CD4-positive, alpha-beta T cell treated with Interleukin-2 at 100 ng/mL for 4 hours (primary cell): Measurements from ENCODE around the gene SMG1.
"Not testable (repeated sequence)": the region's sequence is repeated elsewhere in the genome, so short reads cannot be mapped to it uniquely, and the experiment has no call there.

Experiments used
- DNase-seq: peaks from one replicate; pipeline ENCODE4 v3.0.0-alpha.2; 2020; ENCODE audit warnings: low spot score

The SMG1 gene

DNA sequence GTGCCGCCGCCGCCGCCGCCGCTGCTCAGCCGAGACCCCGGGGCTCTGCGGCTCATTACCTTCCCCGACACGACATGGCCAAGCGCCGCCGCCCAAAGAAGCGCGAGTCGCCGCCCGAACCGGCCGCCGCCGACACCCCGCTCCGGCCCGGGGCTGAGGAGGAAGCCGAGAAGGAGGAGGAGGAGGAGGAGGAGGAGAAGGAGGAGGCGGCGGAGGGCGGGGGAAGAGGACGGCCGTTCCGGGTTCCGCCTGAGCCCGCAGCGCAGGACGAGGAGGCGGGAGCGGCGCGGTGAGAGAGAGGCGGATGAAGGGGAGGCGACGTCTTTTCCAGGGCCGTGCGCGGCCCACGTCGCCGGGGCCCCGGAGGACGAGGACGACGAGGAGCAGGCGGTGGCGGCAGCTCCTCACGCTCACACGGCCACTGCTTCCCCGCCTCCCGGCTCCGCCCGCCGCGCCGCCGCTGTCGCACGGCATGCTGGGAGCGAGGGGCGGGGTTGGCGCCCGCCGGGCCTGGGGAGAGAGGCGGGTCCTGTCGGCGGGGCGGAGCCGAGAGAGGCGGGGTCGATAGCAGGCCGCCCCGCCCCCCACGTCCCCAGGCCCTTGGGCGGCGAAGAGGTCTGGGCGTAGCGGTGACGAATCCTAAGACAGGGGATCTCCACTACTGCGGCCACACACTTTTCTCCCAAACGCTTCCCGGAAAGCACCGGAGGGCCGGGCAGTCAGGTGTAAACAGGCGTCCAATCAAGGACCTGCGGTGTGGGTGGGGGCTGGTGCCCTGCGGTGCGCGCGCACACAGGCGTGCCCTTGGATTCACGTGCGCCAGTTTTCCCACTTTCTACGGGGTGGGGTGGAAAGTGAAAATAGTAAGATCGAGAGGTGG is at the start of gene SMG1:
Gene SMG1, minus strand, starts transcription at position 423 of the 880 bp plus-strand sequence. Its CDS starts 367 bp downstream, at position 56.
- DNase-seq, result peak; percentile 94

DNA sequence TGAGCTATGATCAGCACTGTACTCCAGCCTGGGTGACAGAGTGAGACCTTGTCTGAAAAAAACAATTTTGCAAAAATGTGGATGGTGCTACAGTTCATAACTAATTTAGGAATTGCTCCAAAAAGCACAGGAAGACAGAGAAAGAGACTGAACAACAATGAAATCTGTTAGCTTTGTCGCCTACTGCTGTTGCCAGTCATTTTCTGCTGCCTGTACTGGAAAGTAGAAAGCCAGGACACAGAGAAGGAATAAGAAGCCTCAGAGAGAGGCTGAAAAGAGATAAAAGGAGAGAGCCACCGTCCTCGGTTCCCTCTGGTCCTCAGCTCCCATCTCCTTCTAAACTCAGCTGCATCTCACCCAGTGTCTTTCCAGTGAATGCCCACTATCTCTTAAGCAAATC is 48.9 kb upstream of the SMG1 start:
- no peak for DNase-seq

DNA sequence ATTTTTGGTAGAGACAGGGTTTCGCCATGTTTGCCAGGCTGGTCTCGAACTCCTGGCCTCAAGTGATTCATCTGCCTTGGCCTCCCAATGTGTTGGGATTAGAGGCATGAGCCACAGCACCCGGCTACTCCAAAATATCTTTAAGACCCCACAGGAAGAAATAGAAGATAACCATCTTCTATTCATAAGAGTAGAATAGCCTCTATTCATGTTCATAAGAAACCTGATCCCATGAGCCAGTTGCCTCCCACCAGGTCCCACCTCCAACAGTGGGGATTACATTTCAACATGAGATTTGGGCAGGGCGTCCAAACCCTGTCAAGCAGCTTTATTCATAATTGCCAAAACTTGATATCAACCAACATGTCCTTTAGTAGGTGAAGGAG is 43.6 kb upstream of the SMG1 start:
- DNase-seq, result no peak

- peak; percentile 81 for DNase-seq
Observed at GRCh38 chr16:18969050-18969854, 43.0 kb upstream of the SMG1 start.

GRCh38 chr16:18966791-18967190 is 40.6 kb upstream of the SMG1 start:
- DNase-seq, result no peak

DNA sequence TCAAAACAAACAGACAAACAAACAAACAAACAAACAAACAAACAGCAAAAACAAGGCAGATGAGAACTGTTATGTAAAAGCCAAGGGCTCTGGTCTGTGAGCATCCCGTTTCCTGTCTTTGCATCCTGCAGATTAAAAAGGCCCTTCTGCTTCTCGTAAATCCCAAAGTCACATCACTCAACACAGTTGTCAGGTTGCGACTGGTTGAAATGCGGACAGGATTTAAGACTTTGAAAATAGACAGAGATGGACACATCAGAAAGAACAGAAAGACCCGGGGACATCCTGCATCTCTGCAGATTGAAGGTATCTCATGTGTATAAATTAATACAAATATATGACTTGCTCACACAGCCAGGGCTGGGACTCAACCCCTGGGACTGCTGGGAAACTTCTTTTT is 39.3 kb upstream of the SMG1 start:
- no peak for DNase-seq

DNA sequence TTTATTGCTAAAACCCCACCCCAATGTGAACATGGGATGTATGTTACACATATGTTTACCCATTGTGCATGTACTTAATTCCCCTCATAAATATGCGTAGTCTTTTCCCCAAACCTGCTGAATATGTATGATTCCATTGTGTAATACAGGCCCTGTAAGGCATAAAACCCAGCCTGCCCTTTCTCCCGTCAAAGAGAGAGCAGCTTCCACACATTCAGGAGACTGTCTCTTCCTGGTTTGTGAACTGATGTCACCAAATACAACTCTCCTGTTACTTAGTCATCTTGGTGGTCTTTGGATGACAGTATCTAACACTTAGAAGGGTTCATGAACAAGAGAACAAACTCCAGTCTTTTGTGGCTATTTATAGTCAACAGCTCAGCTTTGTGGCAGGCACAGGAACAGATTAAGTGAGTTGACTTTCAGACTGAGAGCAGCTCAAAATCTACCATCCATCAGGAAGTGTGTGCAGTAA is 32.9 kb upstream of the SMG1 start:
- no peak for DNase-seq

DNA sequence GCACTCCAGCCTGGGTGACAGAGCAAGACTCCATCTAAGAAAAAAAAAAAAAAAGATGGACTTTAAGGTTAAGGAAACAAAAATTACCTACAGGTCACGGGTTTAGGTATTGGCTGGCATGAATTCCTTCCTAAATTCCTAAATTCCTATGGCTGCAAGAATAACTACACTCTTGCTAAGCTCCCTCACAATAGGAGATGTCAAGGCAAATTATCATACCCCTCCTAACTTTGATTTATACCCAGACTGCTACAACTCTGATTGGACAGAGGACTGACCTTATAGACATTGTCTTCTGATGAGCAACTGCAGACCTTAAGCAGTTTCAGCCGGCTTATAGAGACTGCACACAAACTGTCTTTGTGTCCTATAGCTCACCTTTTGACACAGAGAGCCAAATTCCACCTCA is 32.4 kb upstream of the SMG1 start:
- no peak for DNase-seq

- not testable (repeated sequence) for DNase-seq
Observed at GRCh38 chr16:18956658-18957241, 30.5 kb upstream of the SMG1 start.

DNA sequence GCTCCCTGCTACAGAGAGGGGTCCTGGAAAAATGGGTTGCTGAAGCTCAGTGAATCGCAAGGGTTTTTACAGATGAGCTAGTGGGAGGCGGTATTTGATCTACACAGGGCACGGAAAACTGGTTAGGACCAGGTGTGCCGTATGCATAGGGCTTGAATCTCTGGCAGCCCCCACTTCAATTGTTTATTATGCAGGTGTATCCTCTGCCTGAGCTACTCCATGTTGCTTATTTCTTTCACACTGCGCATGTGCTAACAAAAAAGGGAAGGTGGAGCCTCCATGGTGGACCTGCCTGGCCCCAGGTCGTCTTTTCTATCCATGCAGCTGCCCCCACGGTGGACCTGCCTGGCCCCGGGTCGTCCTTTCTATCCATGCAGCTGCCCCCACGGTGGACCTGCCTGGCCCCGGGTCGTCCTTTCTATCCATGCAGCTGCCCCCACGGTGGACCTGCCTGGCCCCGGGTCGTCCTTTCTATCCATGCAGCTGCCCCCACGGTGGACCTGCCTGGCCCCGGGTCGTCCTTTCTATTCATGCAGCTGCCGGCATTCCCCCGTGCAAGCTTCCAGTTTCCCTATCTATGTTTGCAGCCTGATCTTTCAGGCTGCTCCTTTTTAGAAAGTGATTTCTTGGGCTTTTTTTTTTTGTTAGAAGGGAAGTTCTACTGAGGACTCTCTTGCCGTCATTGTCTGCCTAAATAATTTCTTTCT is 29.8 kb upstream of the SMG1 start:
- not testable (repeated sequence) for DNase-seq

DNA sequence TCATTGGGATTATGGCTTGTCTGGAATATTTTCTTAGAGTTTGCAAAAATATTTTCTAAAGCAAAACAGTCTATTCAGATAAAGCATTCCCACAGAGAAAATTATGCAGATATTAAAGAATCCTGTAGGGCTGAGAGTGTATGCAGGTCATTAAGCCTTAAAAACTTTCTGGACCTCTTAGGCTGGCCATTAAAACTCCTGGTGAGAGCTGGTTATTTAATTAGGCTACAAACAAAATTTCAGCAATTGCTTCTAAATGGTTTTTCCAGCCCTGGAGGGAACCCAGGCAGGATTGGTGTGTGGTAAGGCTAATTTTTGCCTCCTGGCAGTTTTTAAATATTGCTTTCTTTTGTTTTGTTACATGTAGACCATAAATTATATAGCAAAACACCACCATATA is 27.3 kb upstream of the SMG1 start:
- DNase-seq, result no peak

DNA sequence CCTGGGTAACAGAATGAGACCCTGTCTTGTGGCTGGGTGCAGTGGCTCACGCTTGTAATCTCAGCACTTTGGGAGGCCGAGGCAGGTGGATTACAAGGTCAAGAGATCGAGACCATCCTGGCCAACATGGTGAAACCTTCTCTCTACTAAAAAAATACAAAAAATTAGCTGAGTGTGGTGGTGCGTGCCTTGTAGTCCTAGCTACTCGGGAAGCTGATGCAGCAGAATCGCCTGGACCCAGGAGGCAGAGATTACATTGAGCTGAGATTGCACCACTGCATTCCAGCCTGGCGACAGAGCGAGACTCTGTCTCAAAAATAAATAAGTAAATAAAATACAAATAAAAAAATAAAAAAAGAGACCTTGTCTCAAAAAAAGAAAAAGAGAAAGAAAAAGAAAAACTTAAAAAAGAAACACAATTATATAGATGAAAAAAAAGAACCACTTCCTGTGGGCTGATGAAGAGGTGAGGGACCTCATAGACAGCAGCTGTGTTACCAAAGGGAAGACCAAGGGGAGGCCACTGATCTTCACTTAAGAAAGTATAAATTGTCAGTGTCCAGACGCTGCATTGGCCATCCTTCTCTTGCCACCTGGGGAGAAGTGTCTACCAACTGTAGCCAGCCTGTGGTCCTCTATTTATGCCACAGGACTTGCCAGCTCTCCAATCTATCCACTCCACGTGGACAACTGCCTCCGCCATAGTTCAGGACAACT is 24.4 kb upstream of the SMG1 start:
- no peak for DNase-seq

DNA sequence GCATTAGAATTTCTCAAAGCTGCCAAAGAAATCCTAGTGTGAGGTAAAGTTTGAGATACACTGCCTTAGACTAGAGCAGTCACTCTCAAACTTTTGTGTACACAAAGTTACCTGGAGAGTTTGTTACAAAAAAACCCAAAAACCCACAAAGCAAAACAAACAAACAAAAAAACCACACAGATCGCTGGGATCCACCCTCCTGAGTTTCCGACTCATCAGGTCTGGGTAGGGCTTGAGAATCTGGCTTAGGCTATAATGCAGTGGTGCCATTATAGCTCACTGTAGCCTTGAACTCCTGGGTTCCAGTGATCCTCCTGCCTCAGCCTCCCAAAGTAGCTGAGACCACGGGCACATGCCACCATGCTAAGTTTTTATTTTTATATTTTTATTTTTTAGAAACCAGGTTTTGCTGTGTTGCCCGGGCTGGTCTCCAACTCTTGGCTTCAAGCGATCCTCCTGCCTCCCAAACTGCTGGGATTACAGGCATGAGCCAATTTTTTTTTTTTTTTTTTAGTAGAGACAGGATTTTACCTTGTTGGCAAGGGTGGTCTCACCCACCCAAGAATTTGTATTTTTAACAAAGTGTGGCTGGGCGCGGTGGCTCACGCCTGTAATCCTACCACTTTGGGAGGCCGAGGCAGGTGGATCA is 22.3 kb upstream of the SMG1 start:
- DNase-seq, result no peak

- DNase-seq, result no peak
Observed at GRCh38 chr16:18945233-18945632, 19.0 kb upstream of the SMG1 start.

GRCh38 chr16:18943414-18943813 is 17.2 kb upstream of the SMG1 start:
- DNase-seq, result no peak

- DNase-seq, result no peak
Observed at GRCh38 chr16:18942061-18942460, 15.9 kb upstream of the SMG1 start.

- no peak for DNase-seq
Observed at GRCh38 chr16:18941471-18941870, 15.3 kb upstream of the SMG1 start.

DNA sequence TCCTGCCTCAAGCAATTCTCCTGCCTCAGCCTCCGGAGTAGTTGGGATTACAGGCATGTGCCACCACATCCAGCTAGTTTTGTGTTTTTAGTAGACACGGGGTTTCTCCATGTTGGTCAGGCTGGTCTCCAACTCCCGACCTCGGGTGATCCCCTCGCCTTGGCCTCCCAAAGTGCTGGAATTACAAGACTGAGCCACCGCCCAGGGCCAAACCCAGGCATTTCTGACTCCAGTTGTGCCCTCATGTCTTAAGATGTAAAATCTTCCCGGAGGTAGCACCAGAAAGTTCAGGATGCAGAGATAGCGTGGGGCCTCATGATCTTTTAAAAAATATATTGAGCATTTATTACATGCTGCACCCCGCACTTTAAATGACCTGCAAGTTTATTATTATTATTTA is 12.8 kb upstream of the SMG1 start:
- no peak for DNase-seq

DNA sequence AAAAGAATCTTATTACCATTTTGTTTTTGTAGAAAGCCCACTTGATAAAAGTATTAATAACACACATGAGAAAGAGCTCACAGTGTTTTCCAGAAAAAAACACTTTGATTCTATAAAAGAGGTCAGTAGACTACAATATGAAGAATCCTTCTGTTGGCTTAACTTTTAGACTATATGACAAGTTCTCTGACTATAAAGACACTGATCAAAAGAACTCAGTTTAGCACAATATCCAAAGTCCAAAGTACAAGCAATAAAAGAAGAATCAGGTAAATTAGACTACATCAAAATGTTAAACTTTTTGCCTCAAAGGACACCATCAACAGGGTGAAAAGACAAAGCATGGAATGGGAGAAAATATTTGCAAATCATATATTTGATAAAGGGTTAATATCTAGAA is 11.2 kb upstream of the SMG1 start:
- no peak for DNase-seq

DNA sequence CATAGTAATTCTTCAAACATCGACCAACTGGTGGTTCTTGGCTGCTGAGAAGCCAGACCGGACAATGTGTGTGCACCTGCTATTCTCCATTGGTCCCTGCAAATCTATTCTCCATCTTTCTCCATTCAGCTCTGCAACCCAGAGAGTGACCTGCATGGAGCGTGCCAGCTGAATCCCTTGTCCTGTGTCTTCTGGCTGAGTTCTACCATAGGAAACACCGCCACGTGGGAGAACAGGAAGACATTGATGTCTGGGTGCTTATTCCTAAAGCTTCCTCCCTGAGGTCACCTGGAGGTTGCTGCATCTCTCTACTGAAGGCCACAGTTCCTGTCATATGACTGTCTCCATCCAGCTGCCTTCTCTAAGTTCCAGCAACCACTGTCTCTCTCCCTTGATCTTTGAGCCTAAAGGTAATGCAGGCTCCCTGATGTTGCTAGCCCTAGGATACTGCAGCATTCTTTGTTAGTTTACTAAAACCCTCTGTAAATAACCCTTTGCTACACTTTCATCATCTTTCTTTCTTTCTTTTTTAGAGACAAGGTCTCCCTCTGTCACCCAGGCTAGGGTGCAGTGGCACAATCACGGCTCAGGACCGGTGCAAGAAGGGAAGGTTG is 10.6 kb upstream of the SMG1 start:
- DNase-seq, result no peak
